ENCODE data around the gene MECP2.

Gene MECP2

DNA sequence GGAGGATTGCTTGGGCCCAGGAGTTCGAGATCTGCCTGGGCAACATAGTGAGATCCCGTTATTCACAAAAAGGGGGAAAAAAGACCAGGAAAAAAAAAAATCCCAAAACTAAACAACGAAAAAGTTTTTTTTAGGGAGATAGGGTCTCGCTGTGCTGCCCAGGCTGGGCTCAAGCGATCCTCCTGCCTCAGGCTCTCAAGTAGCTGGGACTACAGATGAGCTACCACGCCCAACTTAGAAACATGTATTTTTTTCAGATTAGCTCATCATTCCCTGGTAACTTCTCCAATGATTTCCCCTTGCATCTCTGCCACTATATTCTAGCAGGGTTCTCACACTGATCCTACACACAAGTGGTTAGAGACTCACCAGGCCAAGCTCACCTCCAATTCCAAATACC is 53.4 kb downstream of the MECP2 start:
- no peak overlapping the region for H3K4me3 ChIP-seq (replicated peaks; ENCODE audit: insufficient read depth, low read length)
- no peaks in the 10 kb centered on the region for H3K27me3 ChIP-seq (ENCODE audit: insufficient read depth, poor library complexity, severe bottlenecking)
- TF ChIP-seq POLR2AphosphoS5 (IDR thresholded peaks at IDR 0.05; ENCODE audit: low read depth): no peak
- no peak for TF ChIP-seq GABPA (IDR thresholded peaks at IDR 0.05; ENCODE audit: low read depth)
- TF ChIP-seq, protein P1, sequence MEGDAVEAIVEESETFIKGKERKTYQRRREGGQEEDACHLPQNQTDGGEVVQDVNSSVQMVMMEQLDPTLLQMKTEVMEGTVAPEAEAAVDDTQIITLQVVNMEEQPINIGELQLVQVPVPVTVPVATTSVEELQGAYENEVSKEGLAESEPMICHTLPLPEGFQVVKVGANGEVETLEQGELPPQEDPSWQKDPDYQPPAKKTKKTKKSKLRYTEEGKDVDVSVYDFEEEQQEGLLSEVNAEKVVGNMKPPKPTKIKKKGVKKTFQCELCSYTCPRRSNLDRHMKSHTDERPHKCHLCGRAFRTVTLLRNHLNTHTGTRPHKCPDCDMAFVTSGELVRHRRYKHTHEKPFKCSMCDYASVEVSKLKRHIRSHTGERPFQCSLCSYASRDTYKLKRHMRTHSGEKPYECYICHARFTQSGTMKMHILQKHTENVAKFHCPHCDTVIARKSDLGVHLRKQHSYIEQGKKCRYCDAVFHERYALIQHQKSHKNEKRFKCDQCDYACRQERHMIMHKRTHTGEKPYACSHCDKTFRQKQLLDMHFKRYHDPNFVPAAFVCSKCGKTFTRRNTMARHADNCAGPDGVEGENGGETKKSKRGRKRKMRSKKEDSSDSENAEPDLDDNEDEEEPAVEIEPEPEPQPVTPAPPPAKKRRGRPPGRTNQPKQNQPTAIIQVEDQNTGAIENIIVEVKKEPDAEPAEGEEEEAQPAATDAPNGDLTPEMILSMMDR (IDR thresholded peaks at IDR 0.05; ENCODE audit: insufficient read depth, low read length): no peak
- TF ChIP-seq SPI1 (IDR thresholded peaks at IDR 0.05; ENCODE audit: borderline replicate concordance, low read depth): no peak
- TF ChIP-seq, protein P2, sequence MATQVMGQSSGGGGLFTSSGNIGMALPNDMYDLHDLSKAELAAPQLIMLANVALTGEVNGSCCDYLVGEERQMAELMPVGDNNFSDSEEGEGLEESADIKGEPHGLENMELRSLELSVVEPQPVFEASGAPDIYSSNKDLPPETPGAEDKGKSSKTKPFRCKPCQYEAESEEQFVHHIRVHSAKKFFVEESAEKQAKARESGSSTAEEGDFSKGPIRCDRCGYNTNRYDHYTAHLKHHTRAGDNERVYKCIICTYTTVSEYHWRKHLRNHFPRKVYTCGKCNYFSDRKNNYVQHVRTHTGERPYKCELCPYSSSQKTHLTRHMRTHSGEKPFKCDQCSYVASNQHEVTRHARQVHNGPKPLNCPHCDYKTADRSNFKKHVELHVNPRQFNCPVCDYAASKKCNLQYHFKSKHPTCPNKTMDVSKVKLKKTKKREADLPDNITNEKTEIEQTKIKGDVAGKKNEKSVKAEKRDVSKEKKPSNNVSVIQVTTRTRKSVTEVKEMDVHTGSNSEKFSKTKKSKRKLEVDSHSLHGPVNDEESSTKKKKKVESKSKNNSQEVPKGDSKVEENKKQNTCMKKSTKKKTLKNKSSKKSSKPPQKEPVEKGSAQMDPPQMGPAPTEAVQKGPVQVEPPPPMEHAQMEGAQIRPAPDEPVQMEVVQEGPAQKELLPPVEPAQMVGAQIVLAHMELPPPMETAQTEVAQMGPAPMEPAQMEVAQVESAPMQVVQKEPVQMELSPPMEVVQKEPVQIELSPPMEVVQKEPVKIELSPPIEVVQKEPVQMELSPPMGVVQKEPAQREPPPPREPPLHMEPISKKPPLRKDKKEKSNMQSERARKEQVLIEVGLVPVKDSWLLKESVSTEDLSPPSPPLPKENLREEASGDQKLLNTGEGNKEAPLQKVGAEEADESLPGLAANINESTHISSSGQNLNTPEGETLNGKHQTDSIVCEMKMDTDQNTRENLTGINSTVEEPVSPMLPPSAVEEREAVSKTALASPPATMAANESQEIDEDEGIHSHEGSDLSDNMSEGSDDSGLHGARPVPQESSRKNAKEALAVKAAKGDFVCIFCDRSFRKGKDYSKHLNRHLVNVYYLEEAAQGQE (IDR thresholded peaks at IDR 0.05; ENCODE audit: insufficient replicate concordance, low read depth): no peak
- H3K27ac ChIP-seq (replicated peaks): peak overlapping the region; percentile 21; the same call in 1 of the 2 replicates
- DNase-seq (ENCODE audit: low read depth in 1 of 2, low spot score in 1 of 2): no peak

- peak; percentile 12 to 41 for DNase-seq (ENCODE audit: low read depth in 1 of 2, low spot score in 1 of 2)
- Histone ChIP-seq H3K27me3 (ENCODE audit: insufficient read depth, poor library complexity, severe bottlenecking) (no peaks in the 10 kb centered on the region), H3K4me3 (replicated peaks; ENCODE audit: insufficient read depth, low read length) (no peak overlapping the region), H3K27ac (replicated peaks) (peak overlapping the region; percentile 85)
- TF ChIP-seq GABPA (IDR thresholded peaks at IDR 0.05; ENCODE audit: low read depth) (no peak), POLR2AphosphoS5 (IDR thresholded peaks at IDR 0.05; ENCODE audit: low read depth) (no peak), SPI1 (IDR thresholded peaks at IDR 0.05; ENCODE audit: borderline replicate concordance, low read depth) (no peak)
- TF ChIP-seq, protein P1 (IDR thresholded peaks at IDR 0.05; ENCODE audit: insufficient read depth, low read length): no peak
- TF ChIP-seq, protein P2 (IDR thresholded peaks at IDR 0.05; ENCODE audit: insufficient replicate concordance, low read depth): no peak
These were observed 54.3 kb downstream of the MECP2 start for GRCh38 chrX:154043003-154043763.

- DNase-seq (ENCODE audit: low read depth in 1 of 2, low spot score in 1 of 2): no peak
- TF ChIP-seq, protein P1 (IDR thresholded peaks at IDR 0.05; ENCODE audit: insufficient read depth, low read length): no peak
- TF ChIP-seq POLR2AphosphoS5 (IDR thresholded peaks at IDR 0.05; ENCODE audit: low read depth): no peak
- no peak for TF ChIP-seq GABPA (IDR thresholded peaks at IDR 0.05; ENCODE audit: low read depth)
- TF ChIP-seq, protein P2 (IDR thresholded peaks at IDR 0.05; ENCODE audit: insufficient replicate concordance, low read depth): no peak
- no peak for TF ChIP-seq SPI1 (IDR thresholded peaks at IDR 0.05; ENCODE audit: borderline replicate concordance, low read depth)
- Histone ChIP-seq H3K27me3 (ENCODE audit: insufficient read depth, poor library complexity, severe bottlenecking) (no peaks in the 10 kb centered on the region), H3K27ac (replicated peaks) (peak overlapping the region; percentile 85), H3K4me3 (replicated peaks; ENCODE audit: insufficient read depth, low read length) (no peak overlapping the region)
These were observed 56.7 kb downstream of the MECP2 start for GRCh38 chrX:154040863-154041262.
